Epithelial cell of prostate (primary cell): Measurements from ENCODE around the gene TRABD.
A peak's percentile ranks its signal among the peaks of the same experiment; 100 is the strongest.
"Not testable (repeated sequence)": the region's sequence is repeated elsewhere in the genome, so short reads cannot be mapped to it uniquely, and the experiment has no call there.

Experiments
- DNase-seq: peaks from one replicate; pipeline ENCODE4 v3.0.0-alpha.2; 2011; ENCODE audit warnings: low read depth, low spot score
- H3K27ac ChIP-seq: fragments of 450-650 bp; 2 replicates; pipeline ENCODE4 v1.5.1; 2017; ENCODE audit warnings: mild to moderate bottlenecking

Gene TRABD

DNA sequence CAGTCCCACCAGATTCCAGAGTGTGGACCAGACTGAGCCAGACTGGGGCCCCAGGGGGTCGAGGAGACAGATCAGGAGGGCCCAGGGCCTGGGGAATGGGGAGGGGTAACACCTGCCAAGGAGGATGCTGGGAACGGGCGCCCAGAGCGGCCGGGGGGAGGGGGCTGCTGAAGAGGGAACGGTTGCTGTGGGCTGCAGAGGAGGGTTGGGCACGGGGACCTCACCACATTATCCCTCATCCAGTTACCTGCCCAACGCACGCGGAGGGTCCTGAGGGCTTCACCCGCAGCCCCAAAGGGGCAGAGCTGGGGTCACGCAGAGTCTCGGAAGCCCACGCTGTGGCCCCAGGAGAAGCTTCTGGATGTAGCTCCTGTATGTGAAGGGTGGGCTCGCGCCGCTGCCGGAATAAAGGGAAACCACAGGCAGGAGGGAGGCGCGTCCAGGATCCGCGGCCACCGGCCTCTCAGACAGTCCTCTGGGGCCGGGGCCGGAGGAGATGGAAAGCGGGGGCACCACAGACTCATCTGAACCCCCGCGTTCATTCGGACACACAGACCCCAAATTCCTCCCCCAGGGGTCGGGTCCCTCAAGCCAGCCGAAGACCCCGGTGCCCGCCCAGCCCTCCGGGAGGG lies 14.2 kb downstream of the TRABD start:
- H3K27ac ChIP-seq, result peak overlapping the region; percentile 45
- DNase-seq, result no peak

- peak; percentile 29 for DNase-seq
- H3K27ac ChIP-seq, result peak within 1 kb of the TSS; percentile 45
Measured at GRCh38 chr22:50200461-50201190, 14.9 kb downstream of the TRABD start, which contains the start of gene SELENOO. Gene SELENOO (plus strand): TSS chr22:50201011. CDS start chr22:50201037, 26 bp downstream.

DNA sequence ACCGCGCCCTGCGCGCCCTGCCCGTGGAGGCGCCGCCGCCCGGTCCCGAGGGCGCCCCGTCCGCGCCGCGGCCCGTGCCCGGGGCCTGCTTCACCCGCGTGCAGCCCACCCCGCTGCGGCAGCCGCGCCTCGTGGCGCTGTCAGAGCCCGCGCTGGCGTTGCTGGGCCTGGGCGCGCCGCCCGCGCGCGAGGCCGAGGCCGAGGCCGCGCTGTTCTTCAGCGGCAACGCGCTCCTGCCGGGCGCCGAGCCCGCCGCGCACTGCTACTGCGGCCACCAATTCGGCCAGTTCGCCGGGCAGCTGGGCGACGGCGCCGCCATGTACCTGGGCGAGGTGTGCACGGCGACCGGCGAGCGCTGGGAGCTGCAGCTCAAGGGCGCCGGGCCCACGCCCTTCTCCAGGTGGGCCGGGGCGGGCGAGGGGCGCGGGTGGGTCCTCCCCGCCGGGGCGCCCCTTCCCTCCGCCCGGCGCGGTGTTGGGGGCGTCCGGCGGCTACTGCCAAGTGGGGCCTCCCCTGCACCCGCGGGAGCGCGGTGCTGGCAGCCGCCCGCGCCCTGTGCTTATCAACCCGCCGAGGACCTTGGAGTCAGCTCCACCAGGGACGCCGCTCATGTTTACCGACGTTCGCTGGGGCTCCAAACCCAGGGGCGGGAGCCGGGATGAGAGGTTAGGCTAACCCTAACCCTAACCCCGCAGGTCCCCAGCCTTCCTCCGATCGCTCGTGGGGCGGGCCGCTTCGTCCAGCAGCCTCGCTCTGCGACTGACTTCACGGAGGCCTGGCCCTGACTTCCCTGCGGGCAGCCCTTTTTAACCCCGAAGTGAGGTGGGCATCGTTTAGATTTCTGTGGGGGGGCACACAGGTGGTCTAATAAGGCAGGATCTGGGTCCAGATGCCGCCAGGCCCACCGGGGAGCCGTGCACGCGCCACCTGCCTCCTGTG lies 15.7 kb downstream of the TRABD start:
- no peak for DNase-seq

GRCh38 chr22:50202130-50202666 lies 16.5 kb downstream of the TRABD start:
- no peak for DNase-seq
- no peak overlapping the region for H3K27ac ChIP-seq

More for the DNA sequence above, 15.7 kb downstream of the TRABD start:
- H3K27ac ChIP-seq, result peak overlapping the region; percentile 45

DNA sequence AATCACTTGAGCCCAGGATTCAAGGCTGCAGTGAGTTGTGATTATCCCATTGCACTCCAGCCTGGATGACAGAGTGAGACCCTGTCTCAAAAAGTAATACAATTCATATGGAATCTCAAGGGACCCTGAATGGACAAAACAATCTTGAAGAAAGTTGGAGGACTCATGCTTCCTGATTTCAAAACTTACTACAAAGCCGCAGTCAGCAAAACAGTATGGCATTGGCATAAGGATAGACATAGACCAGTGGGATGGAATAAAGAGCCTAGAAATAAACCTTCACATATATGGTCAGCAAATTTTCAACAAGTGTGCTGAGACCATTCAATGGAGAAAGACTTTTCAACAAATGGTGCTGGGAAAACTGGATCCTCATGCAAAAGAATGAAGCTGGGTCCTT lies 17.6 kb downstream of the TRABD start:
- DNase-seq, result no peak
- no peak overlapping the region for H3K27ac ChIP-seq

GRCh38 chr22:50204571-50204970 lies 18.9 kb downstream of the TRABD start:
- no peak overlapping the region for H3K27ac ChIP-seq
- no peak for DNase-seq

DNA sequence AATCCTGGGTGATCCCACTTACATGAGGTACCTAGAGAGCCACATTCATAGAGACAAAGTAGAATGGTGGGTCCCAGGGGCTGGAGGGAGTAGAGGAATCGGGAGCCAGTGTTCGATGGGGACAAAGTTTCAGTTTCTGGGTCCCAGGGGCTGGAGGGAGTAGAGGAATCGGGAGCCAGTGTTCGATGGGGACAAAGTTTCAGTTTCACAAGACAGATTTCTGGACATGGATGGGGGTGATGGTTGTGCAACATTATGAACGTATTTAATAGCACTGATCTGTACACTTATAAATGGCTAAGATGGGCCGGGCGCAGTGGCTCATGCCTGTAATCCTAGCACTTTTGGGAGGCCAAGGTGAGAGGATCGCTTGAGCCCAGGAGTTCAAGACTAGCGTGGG lies 19.3 kb downstream of the TRABD start:
- not testable (repeated sequence) for DNase-seq, H3K27ac ChIP-seq

DNA sequence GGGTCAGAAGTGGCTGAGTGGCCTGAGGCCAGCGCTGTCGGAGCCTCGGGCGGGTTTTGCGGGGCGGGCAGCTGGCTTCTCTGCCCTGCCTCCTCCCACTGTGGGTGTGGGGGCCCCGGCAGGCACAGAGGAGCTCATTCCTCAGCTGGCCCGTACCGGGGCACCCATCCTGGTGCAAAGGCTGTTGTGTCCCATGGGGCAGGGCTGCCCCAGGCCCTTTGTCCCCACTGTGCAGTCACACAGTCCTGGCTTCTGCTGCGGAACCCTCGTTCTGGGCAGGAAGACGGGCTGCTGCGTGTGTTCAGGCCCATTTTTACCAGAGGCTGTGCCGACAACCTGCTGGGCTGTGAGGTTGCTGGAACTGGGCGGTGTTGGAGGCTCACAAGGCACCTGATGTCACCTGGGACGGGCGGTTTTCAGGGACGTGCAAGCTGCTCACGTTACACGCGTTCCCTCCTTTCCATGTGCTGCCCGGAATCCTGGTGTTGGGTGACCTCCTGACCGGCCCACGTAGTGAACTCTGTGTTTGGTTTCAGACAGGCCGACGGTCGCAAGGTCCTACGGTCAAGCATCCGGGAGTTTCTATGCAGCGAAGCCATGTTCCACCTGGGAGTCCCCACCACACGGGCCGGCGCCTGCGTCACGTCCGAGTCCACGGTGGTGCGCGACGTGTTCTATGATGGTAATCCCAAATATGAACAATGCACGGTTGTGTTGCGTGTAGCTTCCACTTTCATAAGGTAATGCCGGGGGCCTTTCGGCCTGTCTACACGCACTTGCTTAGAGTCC lies 20.3 kb downstream of the TRABD start:
- no peak overlapping the region for H3K27ac ChIP-seq
- DNase-seq, result no peak

DNA sequence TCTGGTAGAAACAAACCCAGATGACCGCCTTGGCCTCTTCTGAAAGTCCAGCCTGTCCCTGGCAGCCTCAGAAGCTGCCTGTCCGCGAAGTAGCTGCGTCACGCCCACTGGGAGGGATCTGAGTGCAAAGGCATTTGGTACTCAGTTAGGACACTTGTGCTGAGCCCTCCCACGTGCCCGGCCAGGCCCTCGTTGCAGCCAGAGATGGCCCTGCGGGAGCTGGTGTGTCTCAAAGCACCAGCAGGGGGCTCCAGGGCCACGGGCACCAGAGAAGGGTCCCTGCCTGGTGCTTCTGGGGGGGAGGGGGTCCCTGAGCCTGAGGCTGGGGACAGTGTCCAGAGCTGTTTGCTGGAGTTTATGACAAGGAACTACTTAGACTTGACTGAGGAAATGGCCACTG lies 20.9 kb downstream of the TRABD start:
- no peak overlapping the region for H3K27ac ChIP-seq
- DNase-seq, result no peak

DNA sequence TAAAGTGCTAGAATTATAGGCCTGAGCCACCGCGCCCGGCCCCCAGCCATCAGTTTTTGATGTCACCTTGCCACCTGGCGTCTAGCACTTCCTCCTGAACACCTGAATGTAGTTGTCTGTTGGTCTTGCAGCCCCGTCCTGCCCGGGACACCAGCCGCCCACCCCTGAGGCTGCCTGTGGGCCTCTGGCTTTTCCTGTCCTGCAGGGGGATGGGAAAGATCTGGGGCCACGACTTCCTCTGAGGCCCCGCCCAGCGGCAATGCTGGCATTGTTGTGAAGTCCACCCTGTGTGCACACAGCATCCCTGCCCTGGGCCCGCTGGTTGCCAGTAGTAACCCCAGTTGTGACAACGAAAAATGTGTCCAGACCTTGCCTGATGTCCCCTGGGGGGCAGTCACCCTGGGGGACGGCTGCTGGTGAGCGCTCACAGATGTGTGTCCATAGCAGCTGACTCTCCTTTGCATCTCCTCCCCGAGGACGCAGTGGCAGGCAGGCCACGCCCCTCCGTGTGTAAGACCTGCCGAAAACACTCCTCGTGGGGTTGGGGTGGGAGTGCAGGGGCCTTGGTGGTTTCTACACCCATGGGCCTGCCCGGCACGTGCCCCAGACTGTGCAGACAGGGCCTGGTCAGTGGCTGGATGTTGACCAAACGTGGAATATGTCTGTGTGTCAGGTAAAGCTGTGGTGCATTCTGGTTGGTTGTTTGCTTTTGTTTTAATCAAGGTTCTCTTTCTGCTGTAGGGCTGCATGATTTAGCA lies 21.8 kb downstream of the TRABD start:
- H3K27ac ChIP-seq, result no peak overlapping the region
- DNase-seq, result no peak

- H3K27ac ChIP-seq, result no peak overlapping the region
- DNase-seq, result no peak
Measured at GRCh38 chr22:50208430-50208938, 22.8 kb downstream of the TRABD start.

- no peak overlapping the region for H3K27ac ChIP-seq
- DNase-seq, result no peak
Measured at GRCh38 chr22:50208939-50209892, 23.5 kb downstream of the TRABD start.

- H3K27ac ChIP-seq, result no peak overlapping the region
- DNase-seq, result no peak
Measured at GRCh38 chr22:50209893-50210292, 24.2 kb downstream of the TRABD start.

GRCh38 chr22:50210378-50211139 lies 24.8 kb downstream of the TRABD start:
- no peak for DNase-seq
- no peak overlapping the region for H3K27ac ChIP-seq

DNA sequence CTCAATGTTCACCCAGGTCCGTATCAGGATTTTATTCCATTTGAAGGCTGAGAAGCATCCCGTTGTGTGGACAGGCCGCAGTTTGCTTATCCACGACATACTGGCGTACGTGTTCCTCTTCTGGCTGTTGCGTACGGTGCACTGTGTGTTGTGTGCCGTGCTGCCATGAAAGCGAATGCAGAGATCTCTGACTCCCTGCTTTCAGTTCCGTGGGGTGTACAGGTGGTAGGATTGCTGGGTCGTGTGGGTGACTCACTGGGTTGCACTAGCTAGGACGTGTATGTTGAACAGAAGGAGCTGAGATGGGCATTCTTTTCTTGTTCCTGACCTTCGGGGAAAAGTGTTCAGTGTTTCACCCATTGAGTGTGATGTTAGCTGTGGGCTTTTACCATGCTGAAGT lies 25.4 kb downstream of the TRABD start:
- no peak overlapping the region for H3K27ac ChIP-seq
- no peak for DNase-seq

DNA sequence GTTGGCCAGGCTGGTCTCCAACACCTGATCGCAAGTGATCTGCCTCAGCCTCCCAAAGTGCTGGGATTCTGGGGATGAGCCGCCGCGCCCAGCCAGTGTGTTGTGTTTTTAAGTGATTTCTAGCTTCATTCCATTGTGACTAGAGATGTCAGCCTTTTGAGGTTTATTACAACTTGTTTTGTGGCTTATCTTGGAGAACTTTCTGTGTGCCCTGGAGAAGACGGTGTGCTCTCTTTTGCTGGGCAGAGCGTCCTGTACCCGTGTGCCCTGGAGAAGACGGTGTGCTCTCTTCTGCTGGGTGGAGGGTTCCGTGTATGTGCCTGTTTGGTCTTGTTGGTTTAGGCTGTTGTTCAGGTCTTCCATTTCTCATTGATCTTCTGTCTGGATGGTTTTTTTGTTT lies 27.6 kb downstream of the TRABD start:
- no peak for DNase-seq
- no peak overlapping the region for H3K27ac ChIP-seq
